ENCODE results near the gene VDR.

DNA sequence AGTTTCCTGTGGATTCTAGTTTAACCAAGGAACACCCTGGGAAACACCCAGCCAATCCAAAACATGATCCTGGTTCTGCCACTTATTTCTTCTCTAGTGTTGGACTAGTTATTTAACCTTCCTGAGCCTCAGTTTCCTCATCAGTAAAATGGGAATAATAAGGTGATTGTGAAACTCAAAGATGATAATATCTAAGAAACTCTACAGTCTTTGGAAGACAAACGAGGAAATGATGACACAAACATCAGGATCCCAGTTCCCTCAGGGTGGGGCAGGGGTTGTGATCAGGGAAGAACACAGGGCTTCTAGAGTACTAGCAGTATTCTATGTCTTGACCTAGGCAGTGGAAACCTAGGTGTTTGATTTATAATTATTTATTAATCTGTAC lies 40.5 kb upstream of the VDR start:
- TF ChIP-seq, protein P1, sequence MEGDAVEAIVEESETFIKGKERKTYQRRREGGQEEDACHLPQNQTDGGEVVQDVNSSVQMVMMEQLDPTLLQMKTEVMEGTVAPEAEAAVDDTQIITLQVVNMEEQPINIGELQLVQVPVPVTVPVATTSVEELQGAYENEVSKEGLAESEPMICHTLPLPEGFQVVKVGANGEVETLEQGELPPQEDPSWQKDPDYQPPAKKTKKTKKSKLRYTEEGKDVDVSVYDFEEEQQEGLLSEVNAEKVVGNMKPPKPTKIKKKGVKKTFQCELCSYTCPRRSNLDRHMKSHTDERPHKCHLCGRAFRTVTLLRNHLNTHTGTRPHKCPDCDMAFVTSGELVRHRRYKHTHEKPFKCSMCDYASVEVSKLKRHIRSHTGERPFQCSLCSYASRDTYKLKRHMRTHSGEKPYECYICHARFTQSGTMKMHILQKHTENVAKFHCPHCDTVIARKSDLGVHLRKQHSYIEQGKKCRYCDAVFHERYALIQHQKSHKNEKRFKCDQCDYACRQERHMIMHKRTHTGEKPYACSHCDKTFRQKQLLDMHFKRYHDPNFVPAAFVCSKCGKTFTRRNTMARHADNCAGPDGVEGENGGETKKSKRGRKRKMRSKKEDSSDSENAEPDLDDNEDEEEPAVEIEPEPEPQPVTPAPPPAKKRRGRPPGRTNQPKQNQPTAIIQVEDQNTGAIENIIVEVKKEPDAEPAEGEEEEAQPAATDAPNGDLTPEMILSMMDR (IDR thresholded peaks at IDR 0.05): no peak
- no peak for TF ChIP-seq POLR2A (IDR thresholded peaks at IDR 0.05)
